Measurements from ENCODE around the gene ARL10.

The ARL10 gene

GRCh38 chr5:176420086-176420485 lies 54.8 kb downstream of the ARL10 start:
- Histone ChIP-seq H3K4me3 (no peak overlapping the region), H3K27ac (no peak overlapping the region)
- DNase-seq (ENCODE audit: low spot score), result no peak
- TF ChIP-seq, protein P1, sequence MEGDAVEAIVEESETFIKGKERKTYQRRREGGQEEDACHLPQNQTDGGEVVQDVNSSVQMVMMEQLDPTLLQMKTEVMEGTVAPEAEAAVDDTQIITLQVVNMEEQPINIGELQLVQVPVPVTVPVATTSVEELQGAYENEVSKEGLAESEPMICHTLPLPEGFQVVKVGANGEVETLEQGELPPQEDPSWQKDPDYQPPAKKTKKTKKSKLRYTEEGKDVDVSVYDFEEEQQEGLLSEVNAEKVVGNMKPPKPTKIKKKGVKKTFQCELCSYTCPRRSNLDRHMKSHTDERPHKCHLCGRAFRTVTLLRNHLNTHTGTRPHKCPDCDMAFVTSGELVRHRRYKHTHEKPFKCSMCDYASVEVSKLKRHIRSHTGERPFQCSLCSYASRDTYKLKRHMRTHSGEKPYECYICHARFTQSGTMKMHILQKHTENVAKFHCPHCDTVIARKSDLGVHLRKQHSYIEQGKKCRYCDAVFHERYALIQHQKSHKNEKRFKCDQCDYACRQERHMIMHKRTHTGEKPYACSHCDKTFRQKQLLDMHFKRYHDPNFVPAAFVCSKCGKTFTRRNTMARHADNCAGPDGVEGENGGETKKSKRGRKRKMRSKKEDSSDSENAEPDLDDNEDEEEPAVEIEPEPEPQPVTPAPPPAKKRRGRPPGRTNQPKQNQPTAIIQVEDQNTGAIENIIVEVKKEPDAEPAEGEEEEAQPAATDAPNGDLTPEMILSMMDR (IDR thresholded peaks at IDR 0.05), result no peak

DNA sequence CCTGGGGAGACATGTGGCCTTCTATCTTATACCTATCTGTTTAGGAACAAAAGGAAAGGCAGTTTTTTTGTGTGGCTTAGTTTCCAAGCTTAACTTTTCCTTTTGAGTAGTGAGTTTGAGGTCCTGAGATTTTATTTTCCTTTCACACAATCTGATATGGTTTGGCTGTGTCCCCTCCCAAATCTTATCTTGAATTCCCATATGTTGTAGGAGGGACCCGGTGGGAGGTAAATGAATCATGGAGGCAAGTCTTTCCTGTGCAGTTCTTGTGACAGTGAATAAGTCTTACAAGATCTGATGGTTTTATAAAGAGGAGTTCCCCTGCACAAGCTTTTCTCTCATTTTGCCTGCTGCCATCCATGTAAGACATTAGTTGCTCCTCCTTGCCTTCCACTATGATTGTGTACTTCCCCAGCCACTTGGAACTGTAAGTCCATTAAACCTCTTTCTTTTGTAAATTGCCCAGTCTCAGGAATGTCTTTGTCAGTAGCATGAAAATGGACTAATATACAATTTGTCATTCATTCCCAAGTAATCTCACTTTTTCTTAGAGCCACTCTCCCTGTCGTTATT lies 55.8 kb downstream of the ARL10 start:
- DNase-seq (ENCODE audit: low spot score), result no peak
- TF ChIP-seq, protein P1 (IDR thresholded peaks at IDR 0.05), result no peak
- no peak overlapping the region for H3K27ac ChIP-seq
- no peak overlapping the region for H3K4me3 ChIP-seq

- TF ChIP-seq, protein P1 (IDR thresholded peaks at IDR 0.05), result no peak
- Histone ChIP-seq H3K27ac (peak overlapping the region in 1 of 2 donors; percentile 14), H3K4me3 (no peak overlapping the region)
- DNase-seq (ENCODE audit: low spot score), result no peak
Observed at GRCh38 chr5:176424181-176424580, 58.9 kb downstream of the ARL10 start.

DNA sequence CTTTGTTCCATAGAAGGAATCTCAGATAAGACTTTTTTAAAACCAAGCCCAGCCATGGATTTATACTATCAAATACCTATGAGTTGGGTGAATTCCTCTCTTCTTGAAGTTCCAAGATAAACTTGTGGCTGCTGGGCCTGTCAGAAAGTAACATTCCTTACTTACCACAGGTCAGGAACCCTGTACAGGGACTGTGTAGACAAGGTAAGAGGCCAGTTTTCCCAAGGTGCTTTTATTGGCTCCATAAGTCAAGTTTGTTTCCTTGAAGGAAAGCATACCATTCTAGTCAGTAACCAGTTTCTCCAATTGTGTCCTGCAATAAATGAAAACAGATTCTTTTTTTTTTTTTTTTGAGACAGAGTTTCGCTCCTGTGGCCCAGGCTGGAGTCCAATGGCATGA lies 59.9 kb downstream of the ARL10 start:
- TF ChIP-seq, protein P1 (IDR thresholded peaks at IDR 0.05), result no peak

DNA sequence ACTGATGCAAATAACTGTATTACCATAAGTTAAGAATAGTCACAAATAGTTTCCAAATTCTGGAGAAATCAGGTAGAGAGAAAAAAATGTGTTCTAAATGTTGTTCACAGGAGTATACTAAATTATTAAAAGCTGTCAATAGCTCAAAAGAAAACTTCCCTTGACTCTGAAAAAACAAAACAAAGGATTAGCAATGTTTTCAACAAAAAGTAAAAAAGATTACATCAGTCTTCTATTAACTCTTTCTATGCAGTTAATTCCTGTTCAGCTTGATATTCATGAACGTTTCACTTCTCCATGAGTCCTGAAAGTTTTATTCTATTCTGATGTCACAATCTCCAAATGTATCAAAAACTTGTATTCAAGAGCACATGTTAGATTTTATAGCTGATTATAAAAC lies 60.5 kb downstream of the ARL10 start:
- no peak overlapping the region for H3K27ac ChIP-seq

More for the DNA sequence above, 59.9 kb downstream of the ARL10 start:
- no peak overlapping the region for H3K27ac ChIP-seq
- no peak overlapping the region for H3K4me3 ChIP-seq
- DNase-seq (ENCODE audit: low spot score), result no peak

DNA sequence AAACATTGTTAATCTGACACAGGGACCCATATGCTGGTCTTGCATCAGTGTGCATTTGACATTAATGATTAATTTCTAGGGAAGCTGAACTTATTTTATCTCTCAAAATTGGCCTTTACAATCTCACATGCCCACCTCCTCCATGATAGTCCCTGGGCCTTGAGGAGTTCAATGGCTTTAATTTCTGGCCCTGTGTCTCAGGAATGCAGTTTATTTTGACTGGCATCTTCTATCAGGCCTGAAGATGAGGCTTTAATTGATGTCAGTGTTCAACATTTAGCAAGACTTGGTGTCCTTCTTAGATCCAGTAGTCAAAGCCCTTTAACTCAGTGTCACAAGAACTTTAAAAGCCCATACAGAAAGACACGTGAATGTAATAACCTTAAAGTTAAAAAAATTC lies 61.6 kb downstream of the ARL10 start:
- Histone ChIP-seq H3K27ac (no peak overlapping the region), H3K4me3 (no peak overlapping the region)
- no peak for DNase-seq (ENCODE audit: low spot score)
- TF ChIP-seq, protein P1 (IDR thresholded peaks at IDR 0.05), result no peak

More for the DNA sequence above, 60.5 kb downstream of the ARL10 start:
- no peak for DNase-seq (ENCODE audit: low spot score)
- no peak overlapping the region for H3K4me3 ChIP-seq
- TF ChIP-seq, protein P1 (IDR thresholded peaks at IDR 0.05), result no peak

DNA sequence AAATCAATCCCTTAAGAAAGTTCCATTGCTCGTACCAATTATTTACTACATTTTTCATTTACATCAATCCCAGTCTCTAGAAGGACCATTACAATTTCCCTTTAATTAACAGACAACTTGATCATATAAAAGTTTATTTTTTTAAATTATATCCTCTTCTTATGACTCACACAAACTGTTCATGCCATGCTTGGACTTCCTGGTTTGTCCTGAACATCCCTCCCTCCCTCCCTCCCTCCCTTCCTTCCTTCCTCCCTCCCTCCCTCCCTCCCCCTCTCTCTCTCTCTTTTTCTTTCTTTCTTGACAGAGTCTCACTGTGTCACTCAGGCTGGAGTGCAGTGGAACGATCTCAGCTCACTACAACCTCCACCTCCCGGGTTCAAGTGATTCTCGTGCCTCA lies 62.7 kb downstream of the ARL10 start:
- H3K27ac ChIP-seq, result no peak overlapping the region
- DNase-seq (ENCODE audit: low spot score), result no peak
- TF ChIP-seq, protein P1 (IDR thresholded peaks at IDR 0.05), result no peak

More for the DNA sequence above, 62.7 kb downstream of the ARL10 start:
- no peak overlapping the region for H3K4me3 ChIP-seq
